ENCODE results near the gene DOCK4.

DNA sequence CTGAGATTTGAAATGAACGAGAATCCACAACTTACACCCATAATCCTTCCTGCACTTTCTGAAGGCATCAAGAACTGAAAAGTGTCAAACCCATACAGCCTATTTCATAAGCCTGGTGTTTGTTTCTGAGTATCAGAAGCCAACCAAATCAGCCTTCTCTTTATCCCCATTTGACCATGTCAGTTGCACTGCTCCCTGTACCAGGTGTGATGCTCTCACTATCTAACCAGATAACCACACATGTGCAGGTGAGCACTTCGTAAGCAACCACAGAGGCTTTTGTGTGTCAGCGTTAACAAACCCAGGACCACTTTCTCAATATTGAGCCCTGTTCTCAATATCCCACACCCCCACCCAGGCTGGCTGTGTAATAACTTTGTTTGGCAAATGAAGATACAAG is 114.4 kb downstream of the DOCK4 start:
- TF ChIP-seq POLR2A (IDR thresholded peaks at IDR 0.05): no peak
- TF ChIP-seq, protein P1, sequence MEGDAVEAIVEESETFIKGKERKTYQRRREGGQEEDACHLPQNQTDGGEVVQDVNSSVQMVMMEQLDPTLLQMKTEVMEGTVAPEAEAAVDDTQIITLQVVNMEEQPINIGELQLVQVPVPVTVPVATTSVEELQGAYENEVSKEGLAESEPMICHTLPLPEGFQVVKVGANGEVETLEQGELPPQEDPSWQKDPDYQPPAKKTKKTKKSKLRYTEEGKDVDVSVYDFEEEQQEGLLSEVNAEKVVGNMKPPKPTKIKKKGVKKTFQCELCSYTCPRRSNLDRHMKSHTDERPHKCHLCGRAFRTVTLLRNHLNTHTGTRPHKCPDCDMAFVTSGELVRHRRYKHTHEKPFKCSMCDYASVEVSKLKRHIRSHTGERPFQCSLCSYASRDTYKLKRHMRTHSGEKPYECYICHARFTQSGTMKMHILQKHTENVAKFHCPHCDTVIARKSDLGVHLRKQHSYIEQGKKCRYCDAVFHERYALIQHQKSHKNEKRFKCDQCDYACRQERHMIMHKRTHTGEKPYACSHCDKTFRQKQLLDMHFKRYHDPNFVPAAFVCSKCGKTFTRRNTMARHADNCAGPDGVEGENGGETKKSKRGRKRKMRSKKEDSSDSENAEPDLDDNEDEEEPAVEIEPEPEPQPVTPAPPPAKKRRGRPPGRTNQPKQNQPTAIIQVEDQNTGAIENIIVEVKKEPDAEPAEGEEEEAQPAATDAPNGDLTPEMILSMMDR (IDR thresholded peaks at IDR 0.05): no peak

All from esophagus squamous epithelium (tissue), 4 donors.